ENCODE data around the gene EBI3.
A peak's percentile ranks its signal among the peaks of the same experiment; 100 is the strongest.
"Not testable (repeated sequence)": the region's sequence is repeated elsewhere in the genome, so short reads cannot be mapped to it uniquely, and the experiment has no call there.

The EBI3 gene

GRCh38 chr19:4229179-4229931 lies at the start of gene EBI3:
EBI3 (plus strand) TSS chr19:4229523; CDS start chr19:4229551, 28 bp downstream.
- no peak for DNase-seq

- no peak for DNase-seq
Measured at GRCh38 chr19:4181053-4181508, 48.2 kb upstream of the EBI3 start.

GRCh38 chr19:4182084-4182810 lies 47.1 kb upstream of the EBI3 start, which contains the start of the genes ANKRD24 and SIRT6:
ANKRD24 (plus strand) TSS chr19:4182689; CDS start chr19:4186426, 3,737 bp downstream.
SIRT6 (minus strand) TSS chr19:4182563; CDS start chr19:4182539, 24 bp downstream.
- DNase-seq, result peak; percentile 92

- peak; percentile 39 for DNase-seq
Measured at GRCh38 chr19:4183967-4184717, 45.2 kb upstream of the EBI3 start.

- DNase-seq, result no peak
Measured at GRCh38 chr19:4184718-4185352, 44.5 kb upstream of the EBI3 start.

- DNase-seq, result no peak
Measured at GRCh38 chr19:4185413-4186086, 43.8 kb upstream of the EBI3 start.

GRCh38 chr19:4186087-4186993 lies 43.0 kb upstream of the EBI3 start:
- DNase-seq, result peak; percentile 27

- no peak for DNase-seq
Measured at GRCh38 chr19:4187313-4188122, 41.8 kb upstream of the EBI3 start.

- DNase-seq, result no peak
Measured at GRCh38 chr19:4189641-4190040, 39.7 kb upstream of the EBI3 start.

- DNase-seq, result not testable (repeated sequence)
Measured at GRCh38 chr19:4192537-4192936, 36.8 kb upstream of the EBI3 start.

GRCh38 chr19:4194353-4194752 lies 35.0 kb upstream of the EBI3 start:
- DNase-seq, result no peak

- DNase-seq, result no peak
Measured at GRCh38 chr19:4196009-4196408, 33.3 kb upstream of the EBI3 start.

- no peak for DNase-seq
Measured at GRCh38 chr19:4196587-4197148, 32.7 kb upstream of the EBI3 start.

- DNase-seq, result no peak
Measured at GRCh38 chr19:4197228-4197624, 32.1 kb upstream of the EBI3 start.

- DNase-seq, result no peak
Measured at GRCh38 chr19:4197625-4198466, 31.5 kb upstream of the EBI3 start.

GRCh38 chr19:4198467-4199126 lies 30.7 kb upstream of the EBI3 start:
- no peak for DNase-seq

- DNase-seq, result peak; percentile 16
Measured at GRCh38 chr19:4199699-4200293, 29.5 kb upstream of the EBI3 start.

Measured in DMS153 (cell line).